GM18858 (cell line): ENCODE data around the gene OPCML.

Experiments used
- ATAC-seq: cut with Tn5 transposase; IDR thresholded peaks from one replicate; pipeline ENCODE4 v1.9.1; 2021; ENCODE audit not compliant: unreplicated experiment

OPCML gene

DNA sequence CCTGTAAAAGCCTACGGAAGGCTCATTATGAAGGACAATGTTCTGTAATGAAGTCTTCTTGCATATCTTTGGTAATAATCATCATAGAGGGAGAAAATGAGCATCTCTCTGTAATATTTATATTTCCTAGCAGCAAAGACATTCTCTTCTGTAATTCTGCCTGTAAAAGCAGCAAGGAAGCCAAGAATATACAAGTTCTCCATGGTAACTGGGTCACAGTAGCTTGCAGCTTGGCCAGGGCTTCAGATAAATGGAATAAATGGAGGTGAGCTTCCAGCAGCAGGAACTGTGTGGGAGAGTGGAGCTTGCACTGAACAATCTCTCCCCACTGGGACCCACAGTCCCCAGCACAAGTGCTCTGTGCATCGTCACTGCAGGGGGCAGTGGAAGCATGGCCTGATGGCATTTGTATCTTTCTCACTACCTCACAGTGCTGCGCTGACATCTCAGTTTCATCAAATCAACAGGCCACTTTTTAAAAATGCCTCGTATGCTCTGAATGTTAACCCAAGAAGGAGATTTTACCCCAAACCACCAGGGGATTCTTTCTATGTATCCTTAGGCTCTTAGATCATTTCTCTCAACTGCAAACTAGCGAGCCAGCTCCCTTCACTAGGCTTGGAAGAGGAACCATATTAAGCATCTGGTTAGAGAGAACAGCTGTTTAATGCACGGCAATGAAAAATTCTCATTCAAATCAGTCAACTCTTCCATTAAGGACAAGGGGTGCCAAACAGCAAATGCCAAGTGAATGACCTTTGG is 1059.7 kb downstream of the OPCML start:
- ATAC-seq: no peak

GRCh38 chr11:132471466-132471865 is 1060.8 kb downstream of the OPCML start:
- ATAC-seq: no peak

DNA sequence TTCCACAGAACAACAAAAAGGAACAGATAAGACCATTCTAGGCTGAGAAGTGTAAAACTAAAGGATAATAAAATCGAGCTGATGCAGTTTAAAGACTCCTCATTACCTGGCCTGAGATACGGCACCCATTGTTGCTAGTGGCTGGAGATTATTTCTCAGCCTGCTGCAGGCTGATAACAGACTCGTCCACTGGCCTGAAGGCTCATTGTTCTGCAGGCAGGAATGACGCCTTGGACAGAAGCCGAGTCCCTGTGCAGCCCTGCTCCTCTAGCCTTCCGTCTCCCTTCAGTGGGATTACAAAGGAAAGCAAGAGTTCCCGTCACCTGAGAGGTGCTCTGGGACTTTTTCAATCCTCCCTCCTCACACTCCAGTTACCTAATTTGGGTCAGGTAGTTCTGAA is 1065.3 kb downstream of the OPCML start:
- ATAC-seq: no peak

DNA sequence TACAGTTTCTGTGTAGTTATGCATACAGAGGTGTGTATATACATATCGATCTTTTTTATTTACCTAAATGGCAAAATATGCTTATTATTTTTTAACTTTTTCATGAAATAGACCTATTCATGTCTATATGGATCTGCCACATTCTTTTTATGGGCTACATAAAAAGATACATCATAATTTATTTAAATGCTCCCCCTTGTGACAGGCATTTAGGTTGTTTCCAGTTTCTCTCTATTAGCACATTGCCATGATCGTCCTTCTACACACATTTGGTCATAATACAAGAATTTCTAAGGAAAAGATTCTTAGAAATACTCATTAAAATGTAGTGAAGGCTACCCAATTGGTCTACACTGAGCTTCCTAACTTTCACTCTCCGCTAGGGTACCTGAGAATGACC is 1067.4 kb downstream of the OPCML start:
- no peak for ATAC-seq

DNA sequence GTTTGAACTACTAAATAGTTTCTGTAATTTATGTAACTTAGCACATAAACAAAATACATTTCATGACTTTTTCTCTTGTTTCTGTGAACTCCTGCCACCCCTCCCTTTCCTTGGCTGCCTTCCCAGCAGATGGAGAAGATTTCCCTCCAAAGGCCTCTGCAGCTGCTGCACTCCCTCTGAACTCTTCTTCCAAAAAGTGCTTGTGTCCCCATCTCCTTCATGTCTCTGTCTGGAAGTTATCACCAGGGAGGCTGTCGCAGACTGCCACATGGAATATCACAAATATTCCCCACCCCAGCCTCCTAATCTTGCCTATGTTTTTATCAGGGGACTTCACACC is 1068.3 kb downstream of the OPCML start:
- ATAC-seq: no peak

DNA sequence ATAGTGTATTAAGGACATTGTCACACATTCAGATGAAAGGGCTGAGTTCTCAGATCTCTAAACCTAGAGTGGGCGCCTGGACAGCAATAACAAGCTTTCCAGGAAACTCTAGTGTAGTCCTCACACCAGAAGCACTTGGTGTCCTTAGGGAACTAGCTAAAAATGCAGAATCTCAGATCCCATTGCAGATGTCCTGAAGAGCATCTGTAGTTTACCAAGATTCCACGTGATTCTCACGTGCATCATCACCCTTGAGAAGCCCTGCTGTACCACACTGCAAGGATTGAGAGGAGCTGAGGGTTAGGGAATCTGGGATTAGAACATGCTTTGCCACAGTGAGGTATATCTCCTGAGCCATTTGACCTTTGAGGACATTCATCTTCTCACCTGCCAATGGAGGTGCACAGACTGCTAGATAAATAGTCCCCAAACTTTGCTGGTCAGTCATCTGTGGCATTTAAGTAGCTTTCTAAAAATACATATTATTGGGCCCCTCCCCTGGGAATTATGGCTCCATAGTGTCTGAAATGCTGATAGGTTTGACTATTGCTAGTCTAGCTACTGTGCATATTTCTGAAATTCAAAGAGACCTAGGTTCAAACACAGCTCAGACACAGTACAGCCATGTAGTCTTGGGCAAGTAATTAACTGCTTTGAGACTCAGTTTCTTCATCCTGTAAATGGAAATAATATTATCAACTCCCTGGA is 1068.9 kb downstream of the OPCML start:
- ATAC-seq: no peak

GRCh38 chr11:132459736-132460135 is 1072.6 kb downstream of the OPCML start:
- no peak for ATAC-seq

DNA sequence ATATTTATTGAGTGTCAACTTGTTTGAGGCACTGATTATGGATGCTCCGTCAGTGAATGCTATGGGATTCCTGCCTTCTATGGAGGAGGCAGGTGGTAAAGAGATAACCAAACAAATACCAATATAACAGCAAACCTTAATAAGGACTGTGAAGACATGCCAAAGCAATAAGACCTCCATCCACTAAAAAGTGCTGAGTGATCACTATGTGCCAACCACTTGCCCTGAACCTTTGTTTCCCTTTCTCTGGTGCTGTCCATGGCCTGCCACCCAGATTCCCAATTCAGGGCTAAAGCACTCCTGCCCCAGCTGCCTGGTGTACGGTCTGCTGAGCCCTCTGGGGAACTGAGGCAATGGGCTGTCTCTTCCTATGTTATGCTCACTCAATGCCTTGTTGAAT is 1074.9 kb downstream of the OPCML start:
- no peak for ATAC-seq

DNA sequence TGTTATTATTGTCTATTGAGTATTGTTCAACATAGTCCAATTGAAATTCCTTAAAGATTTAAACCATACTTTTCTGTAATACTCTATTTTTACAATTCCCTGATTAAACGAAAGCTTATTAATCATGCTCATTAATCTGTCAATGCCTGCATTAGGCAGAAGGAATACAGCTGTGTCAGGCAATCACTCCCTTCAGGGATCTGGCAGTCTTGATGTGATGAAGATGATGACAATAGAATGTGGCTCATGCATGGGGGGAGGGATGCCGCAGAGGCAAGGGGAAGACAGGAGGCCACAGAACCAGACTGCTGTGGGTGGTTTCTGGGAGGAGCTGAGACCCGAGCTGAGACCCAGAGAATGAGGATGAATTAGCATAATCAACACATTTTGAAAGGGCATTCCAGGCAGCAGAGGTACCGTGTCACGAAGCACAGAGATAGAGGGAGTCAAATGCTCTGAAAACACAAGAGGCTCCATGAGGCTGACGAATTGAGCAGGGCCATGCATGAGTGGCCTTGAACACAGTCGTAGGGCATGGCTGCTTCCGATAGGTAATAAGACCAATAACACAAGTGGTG is 1075.5 kb downstream of the OPCML start:
- no peak for ATAC-seq

DNA sequence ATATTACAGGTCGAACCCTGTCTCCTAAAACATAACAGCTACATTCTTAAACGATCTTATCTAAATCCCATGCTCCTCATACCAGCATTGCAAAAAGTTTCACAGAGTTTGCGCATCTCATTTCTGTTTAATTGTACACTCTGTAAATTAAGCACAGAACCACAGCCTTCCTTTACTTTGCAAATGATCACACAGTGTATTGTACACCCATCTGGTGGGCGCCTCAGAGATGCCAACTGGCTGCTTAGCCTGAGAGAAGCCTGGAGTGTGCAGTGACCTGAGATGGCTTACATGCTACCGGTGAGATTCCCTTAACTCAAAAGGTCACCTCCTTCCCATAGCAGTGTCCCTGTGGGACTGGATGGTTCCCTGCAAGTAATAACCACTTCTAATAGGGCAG is 1077.3 kb downstream of the OPCML start:
- ATAC-seq: no peak

GRCh38 chr11:132453406-132453805 is 1078.9 kb downstream of the OPCML start:
- ATAC-seq: no peak

DNA sequence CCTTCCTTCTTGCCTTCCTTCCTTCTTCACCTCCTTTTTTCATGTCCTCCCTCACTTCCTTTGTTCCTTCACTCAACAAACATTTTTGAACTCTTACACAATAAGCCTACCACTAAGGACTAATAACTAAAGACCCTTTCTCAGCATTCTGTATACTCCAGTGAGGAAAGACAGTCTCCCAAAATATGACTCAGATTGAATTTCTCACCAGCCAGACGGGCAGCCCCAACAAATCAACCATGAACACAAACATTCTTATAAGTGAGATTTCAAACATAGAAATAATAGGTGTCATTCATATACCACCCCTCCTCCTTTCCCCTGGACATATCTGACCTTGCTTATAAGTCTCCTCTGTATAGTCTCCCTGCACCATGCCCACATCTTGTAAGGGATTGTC is 1079.7 kb downstream of the OPCML start:
- ATAC-seq: no peak

DNA sequence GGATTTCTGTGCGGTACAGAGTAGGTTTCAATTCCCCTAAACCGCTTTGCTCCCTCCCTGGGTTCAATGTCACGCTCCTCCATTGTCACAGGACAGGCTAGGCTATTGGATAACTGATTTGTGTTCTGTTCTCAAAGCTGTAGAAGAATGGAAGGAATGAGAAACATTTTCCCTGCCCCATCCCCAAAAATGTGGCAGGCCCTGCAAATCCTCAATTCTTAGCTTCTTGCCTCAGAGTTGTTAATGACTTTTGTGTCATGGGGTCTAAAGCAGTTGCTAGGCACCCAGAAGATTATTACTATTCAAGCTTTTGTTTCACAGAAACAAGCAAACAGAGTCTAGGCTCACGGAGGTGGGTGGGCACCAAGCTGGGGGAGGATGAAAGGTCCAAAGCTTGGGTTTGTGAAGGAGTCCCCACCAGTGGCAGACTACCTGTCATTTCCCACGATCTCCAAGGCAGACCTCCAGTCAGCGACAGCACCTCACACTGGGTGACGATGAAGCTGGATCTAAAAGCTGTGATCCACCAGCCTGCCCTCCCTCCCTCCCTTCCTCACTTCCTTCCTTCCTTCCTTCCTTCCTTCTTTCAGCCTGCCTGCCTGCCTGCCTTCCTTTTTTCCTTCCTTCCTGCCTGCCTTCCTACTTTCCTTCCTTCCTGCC is 1080.2 kb downstream of the OPCML start:
- ATAC-seq: no peak

DNA sequence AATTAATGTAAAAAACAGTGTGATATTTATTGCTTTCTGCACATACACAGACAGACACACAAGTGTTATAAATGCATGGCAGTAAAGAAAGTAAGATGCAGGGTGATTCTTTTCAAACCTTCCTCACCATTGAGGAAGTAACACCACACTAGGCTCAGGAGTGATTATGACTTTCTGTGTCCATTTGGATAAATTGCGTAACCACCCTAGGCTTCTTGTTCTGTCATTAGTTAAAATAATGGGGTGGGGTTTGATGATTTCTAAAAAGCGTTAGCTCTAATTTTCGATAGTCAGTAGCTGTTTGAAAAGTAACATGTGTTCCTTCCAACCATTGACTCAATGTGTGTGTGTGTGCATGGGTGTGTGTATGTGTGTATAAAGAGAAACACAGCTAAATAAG is 1081.7 kb downstream of the OPCML start:
- no peak for ATAC-seq

DNA sequence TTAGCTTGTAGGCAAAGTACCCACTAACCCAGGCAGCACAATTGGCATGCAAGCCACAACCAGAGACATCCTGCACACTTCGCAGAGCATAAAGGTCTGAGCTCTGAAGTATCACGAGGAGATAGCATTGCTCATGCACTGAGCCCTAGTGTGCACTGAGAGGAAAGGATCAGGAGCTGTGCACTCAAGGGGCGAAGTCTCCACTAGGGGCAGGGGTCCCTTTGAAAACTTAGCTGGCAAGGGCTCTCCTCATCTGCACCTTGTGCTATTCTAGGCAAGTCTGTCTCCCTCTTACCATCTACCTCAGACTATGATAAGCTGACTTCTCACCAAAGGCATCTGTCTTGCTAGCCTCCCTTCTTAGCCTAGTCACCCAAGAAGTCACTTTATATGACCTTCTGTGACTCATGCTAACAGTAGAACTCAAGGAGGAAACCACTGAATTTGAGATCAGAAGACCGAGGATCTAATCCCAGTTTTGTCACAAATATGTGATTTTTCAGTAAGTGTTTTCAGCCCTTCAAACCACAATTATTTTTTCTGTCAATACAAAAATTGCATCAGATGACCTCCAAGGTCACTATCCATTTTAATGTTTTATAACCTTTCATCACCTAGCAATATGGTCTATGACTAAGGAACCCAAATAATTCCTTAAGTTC is 1083.8 kb downstream of the OPCML start:
- no peak for ATAC-seq

DNA sequence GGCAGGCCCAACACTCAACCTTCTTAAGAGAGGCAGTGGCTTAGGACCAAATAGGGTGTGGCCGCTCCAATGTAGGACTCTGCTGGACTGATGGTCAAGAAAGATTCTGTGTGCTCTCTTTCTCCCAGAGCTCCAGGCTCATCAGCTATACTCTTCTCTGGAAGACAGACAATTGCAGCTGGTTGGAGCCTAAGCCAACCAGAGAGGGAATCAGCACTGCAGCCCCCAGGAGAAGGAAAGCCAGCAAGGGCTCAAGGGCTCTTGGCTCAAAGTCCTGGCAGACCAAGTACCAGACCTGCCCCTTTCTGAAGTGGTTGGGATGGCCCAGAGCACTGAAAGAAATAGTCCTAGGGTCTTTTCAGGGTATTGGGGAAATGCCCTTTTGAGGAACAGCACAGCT is 1084.5 kb downstream of the OPCML start:
- no peak for ATAC-seq

DNA sequence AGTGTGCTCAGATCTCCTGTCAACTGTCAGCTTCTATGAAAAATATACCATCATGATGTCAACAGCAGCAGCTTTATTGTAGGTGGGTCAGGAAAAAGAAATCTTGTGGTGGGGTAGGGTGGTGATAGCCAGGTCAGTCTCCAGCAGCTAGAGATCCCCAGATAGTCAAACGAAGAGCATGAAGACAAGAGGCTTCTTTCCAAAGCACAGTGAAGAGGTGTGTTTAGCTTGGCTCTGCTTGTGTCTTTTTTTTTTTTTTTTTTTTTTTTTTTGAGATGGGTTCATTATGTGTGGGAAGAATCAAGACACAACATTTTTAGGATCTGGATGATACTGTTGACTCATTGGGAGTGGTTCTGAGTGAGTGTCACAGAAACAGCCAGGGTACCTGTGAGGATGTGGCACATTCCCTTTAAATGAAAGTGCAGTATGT is 1086.4 kb downstream of the OPCML start:
- ATAC-seq: no peak

DNA sequence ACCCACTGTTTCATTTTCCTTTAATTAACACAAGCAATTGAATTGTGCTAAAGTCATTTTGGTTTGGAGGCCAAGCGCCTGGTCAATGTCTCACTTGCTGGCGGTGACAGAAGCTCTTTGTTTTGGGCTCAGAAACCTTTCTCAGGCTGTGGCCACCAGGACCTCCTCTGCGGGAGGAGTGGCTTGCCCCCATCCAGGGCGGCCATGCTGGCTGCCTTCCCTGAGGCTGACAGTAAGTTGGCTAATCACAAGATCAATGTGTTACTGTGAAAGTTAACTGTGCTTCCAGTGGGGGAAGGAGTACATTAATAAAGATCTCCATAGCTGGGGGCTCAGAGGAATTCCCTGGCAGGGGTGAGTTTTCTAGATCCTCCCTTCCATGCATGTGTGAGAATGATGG is 1087.4 kb downstream of the OPCML start:
- no peak for ATAC-seq

DNA sequence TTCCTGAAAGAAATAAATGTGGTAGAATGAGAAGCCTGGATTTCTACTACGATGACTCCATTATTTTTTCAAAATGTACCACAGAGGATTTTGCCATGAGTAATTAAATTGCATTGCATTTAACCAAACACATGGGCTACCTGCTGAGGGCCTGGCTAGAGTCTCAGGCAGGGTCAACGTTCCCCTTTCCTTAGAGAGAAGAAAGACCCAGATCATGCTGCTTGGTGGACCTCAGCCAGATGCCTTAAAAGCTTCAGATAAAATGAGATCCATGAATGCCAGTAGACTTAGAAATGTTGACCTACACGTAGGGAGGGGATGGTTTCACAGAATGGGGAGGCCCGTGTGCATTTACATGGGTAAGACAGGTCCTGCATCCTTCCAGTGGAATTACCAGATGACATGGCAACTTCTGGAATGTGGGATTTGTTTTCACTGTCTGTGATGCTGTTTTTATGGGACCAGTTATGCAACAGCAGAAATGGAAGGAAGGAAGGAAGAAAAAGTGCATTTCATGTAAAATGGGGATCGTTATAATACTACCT is 1092.5 kb downstream of the OPCML start:
- no peak for ATAC-seq

GRCh38 chr11:132438418-132438817 is 1093.9 kb downstream of the OPCML start:
- no peak for ATAC-seq

DNA sequence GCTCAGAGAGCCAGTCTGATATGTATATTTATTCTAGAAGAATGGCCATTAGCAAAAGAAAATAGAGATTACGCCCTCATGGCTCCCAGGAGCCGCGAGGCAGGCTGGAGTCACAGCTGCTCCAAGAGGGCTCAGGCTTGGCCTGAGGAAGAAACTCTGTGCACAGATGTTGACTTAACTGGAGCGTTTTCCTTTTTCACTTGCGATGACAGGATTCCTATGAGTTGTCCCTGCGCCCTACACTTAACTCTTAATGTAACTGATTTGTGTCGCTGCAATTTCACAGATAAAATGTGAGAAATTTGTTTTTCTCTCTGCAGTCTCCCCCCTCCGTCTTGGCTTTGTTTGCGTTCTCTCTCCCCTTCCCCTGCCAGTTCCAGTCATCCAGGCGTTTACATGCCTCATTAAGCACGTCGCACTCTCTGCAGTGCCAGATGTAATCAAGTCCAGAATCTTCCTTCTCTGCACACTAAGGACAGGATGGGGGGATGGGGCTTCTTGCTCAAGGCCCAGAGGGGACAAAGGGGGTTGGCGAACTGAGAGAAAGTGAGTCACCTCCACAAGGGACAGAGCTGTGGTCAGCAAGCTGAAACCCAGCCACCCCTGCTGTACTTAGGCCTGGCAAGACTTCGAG is 1101.8 kb downstream of the OPCML start:
- ATAC-seq: no peak
